ENCODE measurements around the gene DBNL.

DNA sequence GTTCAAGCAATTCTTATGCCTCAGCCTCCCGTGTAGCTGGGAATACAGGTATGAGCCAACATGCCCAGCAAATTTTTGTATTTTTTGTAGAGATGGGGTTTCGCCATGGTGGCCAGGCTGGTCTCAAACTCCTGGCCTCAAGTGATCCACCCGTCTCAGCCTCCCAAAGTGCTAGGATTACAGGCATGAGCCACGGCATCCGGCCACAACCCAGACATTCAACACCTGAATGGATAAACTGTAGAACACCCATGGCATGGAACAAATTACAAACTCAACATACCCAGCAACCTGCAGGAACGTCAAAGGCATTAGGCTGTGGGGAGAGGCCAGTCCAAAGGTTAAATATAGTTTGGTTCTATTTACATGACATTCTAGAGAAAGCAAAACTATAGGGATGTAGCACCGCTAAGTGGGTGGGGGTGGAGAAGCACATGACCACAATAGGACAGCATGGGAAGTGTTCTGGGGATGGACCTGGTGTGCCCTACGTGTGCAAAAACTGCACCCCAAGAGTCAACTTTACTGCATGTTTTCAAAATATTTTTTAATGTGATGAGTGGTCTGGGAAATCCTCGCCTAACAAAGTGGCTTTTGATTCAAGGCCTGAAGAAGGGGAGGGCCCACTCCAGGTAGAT is 27.3 kb downstream of the DBNL start:
- TF ChIP-seq, protein P1, sequence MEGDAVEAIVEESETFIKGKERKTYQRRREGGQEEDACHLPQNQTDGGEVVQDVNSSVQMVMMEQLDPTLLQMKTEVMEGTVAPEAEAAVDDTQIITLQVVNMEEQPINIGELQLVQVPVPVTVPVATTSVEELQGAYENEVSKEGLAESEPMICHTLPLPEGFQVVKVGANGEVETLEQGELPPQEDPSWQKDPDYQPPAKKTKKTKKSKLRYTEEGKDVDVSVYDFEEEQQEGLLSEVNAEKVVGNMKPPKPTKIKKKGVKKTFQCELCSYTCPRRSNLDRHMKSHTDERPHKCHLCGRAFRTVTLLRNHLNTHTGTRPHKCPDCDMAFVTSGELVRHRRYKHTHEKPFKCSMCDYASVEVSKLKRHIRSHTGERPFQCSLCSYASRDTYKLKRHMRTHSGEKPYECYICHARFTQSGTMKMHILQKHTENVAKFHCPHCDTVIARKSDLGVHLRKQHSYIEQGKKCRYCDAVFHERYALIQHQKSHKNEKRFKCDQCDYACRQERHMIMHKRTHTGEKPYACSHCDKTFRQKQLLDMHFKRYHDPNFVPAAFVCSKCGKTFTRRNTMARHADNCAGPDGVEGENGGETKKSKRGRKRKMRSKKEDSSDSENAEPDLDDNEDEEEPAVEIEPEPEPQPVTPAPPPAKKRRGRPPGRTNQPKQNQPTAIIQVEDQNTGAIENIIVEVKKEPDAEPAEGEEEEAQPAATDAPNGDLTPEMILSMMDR (IDR thresholded peaks at IDR 0.05; ENCODE audit: low read depth, low read length, poor library complexity, severe bottlenecking) = no peak
- TF ChIP-seq EZH2phosphoT487 (IDR thresholded peaks at IDR 0.05; ENCODE audit: borderline replicate concordance, low read length) = no peak
